ENCODE measurements around the gene FAM118B. TPM values are rescaled to one million over a fixed set of nuclear protein-coding genes. Genes with fewer than 3 reads are reported as not detected.

The FAM118B gene
- total and polyA plus RNA-seq, 2 of the 8 experiments (the other 6 are each of a cell fraction or from before 2014, with no cell fraction given) = 25.3 to 48.3 TPM

- no peak overlapping the region for H4K5ac ChIP-seq (ENCODE audit: insufficient read length, low read depth, low read length)
- H3K4me1 ChIP-seq (replicated peaks in 1 of 4; ENCODE audit: control insufficient read depth in 3 of 4, insufficient read depth in 4 of 4, low read length in 3 of 4) = peaks cover 12 to 33% (median 24%) of the 10 kb centered on the region in 4 experiments
These were observed 48.4 kb upstream of the FAM118B start for GRCh38 chr11:126163074-126163700.

More at GRCh38 chr11:126163074-126163700, 48.4 kb upstream of the FAM118B start:
- no peak for FAIRE-seq
- no peak for TF ChIP-seq TAF7 (optimal IDR thresholded peaks at IDR 0.05; ENCODE audit: borderline replicate concordance, low read depth, low read length)
- TF ChIP-seq SIX5 (IDR thresholded peaks at IDR 0.05; ENCODE audit: low read depth, low read length) = no peak
- TF ChIP-seq E2F6 (IDR thresholded peaks at IDR 0.05) = 0 out of 2 replicates have a peak, but pooled peaks have one; percentile 13
- no peak for TF ChIP-seq NRF1 (IDR thresholded peaks at IDR 0.05; ENCODE audit: low read depth, low read length)
- no peak overlapping the region for H3K4ac ChIP-seq (replicated peaks; ENCODE audit: insufficient read length, low read depth, low read length)
- no peaks in the 10 kb centered on the region for H3K36me3 ChIP-seq (ENCODE audit: control insufficient read depth in 2 of 4, insufficient read depth in 4 of 4, low read length in 3 of 4)
- peak overlapping the region; percentile 81 for H4K91ac ChIP-seq (replicated peaks; ENCODE audit: insufficient read length, low read length)
- H4K8ac ChIP-seq (ENCODE audit: extremely low read depth, insufficient read depth, low read length) = no peak overlapping the region
- H3K18ac ChIP-seq (ENCODE audit: extremely low read depth, low read length) = peak overlapping the region; percentile 68
- no peak overlapping the region for H3K23ac ChIP-seq (ENCODE audit: insufficient read length)
- H2AFZ ChIP-seq (ENCODE audit: low read length) = no peak overlapping the region
- WGBS, 2 experiments (ENCODE audit: extremely low coverage in 1 of 2, insufficient coverage in 1 of 2, insufficient read length in 1 of 2, insufficient replicate concordance in 2 of 2, low coverage in 1 of 2, low lambda C conversion rate in 2 of 2, missing lambda C conversion rate in 1 of 2) = 91% methylated on average over 21 of the region's 22 CpGs; no CpG with 5 or more reads in 1 of the 2 experiments
- H3K56ac ChIP-seq (replicated peaks; ENCODE audit: insufficient read length, low read depth, low read length) = no peak overlapping the region
- H2BK5ac ChIP-seq (ENCODE audit: low read depth, low read length) = no peak overlapping the region
- H2AK5ac ChIP-seq (ENCODE audit: low read depth, low read length) = 0 out of 2 replicates have a peak overlapping the region, but pooled peaks have one; percentile 2
- no peak for DNase-seq (ENCODE audit: low read depth in 1 of 2, low spot score in 2 of 2)
- H3K27ac ChIP-seq (ENCODE audit: low read depth, low read length) = no peak overlapping the region
- H3K4me2 ChIP-seq (ENCODE audit: insufficient read depth in 1 of 2, low read depth in 2 of 2, low read length in 2 of 2) = no peak overlapping the region
- H2BK15ac ChIP-seq (ENCODE audit: low read length) = peak overlapping the region; percentile 75; the same call in 1 of the 2 replicates
- H4K20me1 ChIP-seq (replicated peaks in 1 of 2; ENCODE audit: control insufficient read depth in 1 of 2, insufficient read depth in 2 of 2, low read length in 2 of 2) = no peaks in the 10 kb centered on the region
- no peak overlapping the region for H3K4me3 ChIP-seq (ENCODE audit: extremely low read depth in 1 of 4, insufficient read depth in 2 of 4, low read depth in 3 of 4, low read length in 4 of 4)
- POLR2A ChIA-PET (ENCODE audit: partially characterized antibody) = interaction anchor here (1.2 kb wide), 1 partner anchor 571 kb away, joined by 3 read pairs; the partner anchor contains the start of gene STT3A
- no peak overlapping the region for H3K9ac ChIP-seq (replicated peaks in 1 of 4; ENCODE audit: extremely low read depth in 1 of 4, low read depth in 3 of 4, low read length in 3 of 4)
- H3K9me3 ChIP-seq (ENCODE audit: insufficient read depth in 2 of 2, low read depth in 1 of 2, low read length in 1 of 2) = no peaks in the 10 kb centered on the region
- no peaks in the 10 kb centered on the region for H3K79me2 ChIP-seq (ENCODE audit: control insufficient read depth in 1 of 2, insufficient read depth in 2 of 2, low read length in 2 of 2)
- no peak overlapping the region for H3K14ac ChIP-seq (ENCODE audit: insufficient read length)
- CTCF ChIA-PET (ENCODE audit: partially characterized antibody) = interaction anchor here (0.8 to 1.8 kb wide), 5 partner anchors 11 to 245 kb away, joined by 3 to 5 read pairs (median 4); no protein-coding TSS in a partner anchor
- no peaks in the 10 kb centered on the region; the same call in 1 of the 2 replicates for H3K23me2 ChIP-seq (ENCODE audit: low read depth, low read length)
- no peaks in the 10 kb centered on the region; a peak in 1 of 7 replicates for H3K27me3 ChIP-seq (replicated peaks in 1 of 4; ENCODE audit: control insufficient read depth in 3 of 4, extremely low read depth in 1 of 4, insufficient read depth in 3 of 4, low read length in 3 of 4)
- H3K79me1 ChIP-seq (ENCODE audit: low read depth, low read length) = no peaks in the 10 kb centered on the region
- H2BK120ac ChIP-seq (replicated peaks; ENCODE audit: low read depth, low read length) = no peak overlapping the region
- H2BK20ac ChIP-seq (ENCODE audit: low read length) = peak overlapping the region; percentile 55; the same call in 1 of the 2 replicates
- H2BK12ac ChIP-seq (ENCODE audit: low read depth, low read length) = peak overlapping the region; percentile 85; the same call in 1 of the 2 replicates
